Hepatic stellate cell (primary cell): Measurements from ENCODE around the gene NOX5.

Experiments used
- DNase-seq: peaks from one replicate; pipeline ENCODE4 v3.0.0; 2011; ENCODE audit warnings: low spot score

Gene NOX5

DNA sequence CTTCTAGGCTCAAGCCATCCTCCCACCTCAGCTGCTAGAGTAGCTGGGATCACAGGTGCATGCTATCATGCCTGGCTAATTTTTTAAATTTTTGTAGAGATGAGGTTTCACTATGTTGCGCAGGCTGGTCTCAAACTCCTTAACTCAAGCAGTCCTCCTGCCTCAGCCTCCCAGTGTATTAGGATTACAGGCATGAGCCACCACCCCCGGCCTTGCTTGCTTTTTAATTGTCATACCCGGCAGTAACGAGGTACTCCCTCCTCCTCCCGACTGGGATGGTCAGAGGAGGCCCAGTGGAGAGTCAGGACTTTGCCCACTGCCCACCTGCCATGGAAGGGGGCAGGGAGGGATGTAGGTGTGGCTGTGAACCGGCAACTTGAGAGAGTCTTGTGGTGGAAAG, 4.5 kb downstream of the NOX5 start:
- no peak for DNase-seq

DNA sequence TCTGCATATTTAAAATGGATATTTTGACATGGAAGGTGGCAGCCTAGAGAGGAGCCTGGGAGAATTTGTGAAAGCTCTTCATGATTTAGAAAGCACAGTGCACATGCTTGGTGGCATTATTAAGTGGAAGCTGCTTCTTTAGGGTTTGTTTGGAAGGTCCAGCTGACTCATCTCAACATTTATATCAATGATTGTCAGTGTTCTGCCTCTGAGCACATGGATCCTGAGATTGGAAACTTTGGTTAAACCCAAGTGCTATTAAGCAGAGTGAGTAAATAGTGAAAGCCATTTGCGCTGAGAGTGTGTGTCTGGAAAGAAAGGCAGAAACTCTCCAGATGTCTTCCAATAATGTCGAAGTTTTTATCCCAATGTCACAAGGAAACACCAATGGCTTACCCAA, 7.4 kb downstream of the NOX5 start:
- DNase-seq: no peak

DNA sequence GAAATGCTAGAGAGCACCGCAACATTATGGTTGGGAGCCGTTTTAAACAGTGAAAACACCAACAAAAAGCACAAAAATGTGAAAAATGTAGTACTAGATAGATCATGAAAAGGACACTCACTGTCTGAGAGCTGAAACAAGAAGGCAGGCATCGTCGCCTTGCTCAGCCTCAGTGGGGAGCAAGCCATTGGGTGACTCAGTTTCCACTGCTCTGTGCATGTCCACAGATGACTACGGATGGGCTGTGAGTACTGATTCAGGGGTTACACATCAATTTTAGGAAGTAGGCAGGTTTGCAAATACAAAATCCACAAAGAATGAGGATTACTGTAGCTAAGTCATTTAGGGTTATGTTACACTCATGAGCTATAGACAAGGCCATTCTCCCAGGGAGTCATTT, 10.8 kb downstream of the NOX5 start:
- no peak for DNase-seq

DNA sequence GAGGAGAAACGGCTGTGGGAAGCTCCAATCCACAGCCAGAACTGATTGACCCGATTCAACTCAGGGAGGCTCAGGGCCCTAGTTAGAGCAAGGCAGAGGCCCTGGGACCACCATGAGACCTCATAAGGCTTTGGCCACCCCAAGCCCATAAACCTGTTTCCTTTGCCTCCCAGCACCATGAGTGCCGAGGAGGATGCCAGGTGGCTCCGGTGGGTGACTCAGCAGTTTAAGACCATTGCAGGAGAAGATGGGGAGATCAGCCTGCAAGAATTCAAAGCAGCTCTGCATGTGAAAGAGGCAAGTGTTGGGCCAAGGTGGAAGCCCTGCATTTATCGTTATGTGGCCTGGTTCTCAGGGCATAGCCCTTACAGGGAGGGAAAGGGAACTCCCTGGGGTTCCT, 11.9 kb downstream of the NOX5 start:
- DNase-seq: no peak

DNA sequence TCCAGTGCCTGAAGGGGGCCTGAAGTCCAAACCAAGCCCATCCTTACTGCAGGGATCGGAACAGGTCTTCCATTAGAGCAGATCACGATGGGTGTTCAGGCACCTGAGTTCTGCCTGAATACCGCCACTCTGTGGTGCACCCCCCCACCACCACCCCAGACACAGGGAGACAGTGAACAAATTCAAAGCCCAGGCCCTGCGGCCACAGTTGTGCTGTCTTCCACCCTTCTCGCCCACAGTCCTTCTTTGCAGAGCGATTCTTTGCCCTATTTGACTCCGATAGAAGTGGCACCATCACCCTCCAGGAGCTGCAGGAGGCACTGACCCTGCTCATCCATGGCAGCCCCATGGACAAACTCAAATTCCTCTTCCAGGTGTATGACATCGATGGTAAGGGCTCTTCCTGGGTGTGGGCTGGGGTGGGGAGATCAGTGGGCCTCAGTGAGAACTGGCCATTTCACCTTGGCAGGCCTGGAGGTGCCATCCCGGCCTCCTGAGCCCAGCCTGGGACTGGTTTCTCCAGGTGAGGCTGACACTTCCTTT, 13.6 kb downstream of the NOX5 start:
- DNase-seq: no peak

DNA sequence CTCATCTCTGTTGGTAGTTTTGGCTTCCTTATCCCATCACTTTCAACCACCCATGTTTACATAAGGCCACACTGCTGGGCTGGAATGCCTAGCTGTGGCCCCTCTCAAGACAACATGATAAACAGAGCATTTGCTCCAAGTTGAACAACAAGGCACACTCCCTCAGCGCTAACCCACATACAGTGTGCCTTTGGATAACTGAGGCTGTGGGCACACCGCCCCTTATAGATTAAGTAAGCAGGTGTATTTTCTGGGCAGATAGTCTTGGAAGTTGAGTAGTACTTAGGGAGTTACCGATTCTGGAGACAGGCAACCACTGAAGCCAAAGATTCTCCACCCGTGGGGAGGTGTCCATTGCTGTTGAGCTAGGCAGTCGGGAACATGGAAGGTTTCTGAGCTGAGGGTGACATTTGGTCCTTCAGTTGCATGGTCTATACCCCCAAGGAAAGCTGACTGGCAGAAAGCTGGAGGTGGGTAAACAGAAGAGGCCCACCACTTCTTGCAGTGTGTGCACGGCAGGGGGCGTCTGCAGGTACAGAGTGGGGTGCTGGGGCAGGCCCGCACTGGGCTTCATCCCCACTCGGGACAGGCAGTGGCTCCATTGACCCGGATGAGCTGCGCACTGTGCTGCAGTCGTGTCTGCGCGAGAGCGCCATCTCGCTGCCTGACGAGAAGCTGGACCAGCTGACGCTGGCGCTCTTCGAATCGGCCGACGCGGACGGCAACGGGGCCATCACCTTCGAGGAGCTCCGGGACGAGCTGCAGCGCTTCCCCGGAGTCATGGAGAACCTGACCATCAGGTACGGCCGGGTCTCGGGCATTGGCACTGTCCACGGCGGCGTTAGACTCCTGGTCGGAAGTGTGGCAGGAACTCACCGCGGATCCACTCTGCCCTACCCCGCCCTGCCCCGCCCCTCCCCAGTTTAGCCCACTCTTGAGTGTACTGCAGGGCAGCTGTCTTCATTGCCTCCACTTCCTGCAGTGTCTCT, 16.8 kb downstream of the NOX5 start:
- DNase-seq: no peak

DNA sequence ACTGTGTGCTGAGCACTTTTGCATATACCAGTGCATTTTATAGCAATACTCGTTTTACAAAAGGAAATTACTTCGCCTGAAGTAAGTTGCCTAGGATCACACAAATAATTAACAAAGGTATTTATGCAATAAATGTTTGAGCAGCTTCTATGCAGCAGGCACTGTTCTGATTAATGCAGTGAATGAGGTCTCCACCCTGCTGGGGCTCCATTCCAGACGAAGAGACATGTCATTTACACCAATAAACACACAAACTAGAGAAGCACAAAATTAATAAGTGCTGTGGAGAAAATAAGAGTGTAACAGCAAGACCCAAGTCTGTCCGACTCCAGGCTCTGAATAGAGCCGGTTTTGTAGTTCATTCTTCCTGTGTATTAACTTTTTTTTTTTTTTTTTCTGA, 17.5 kb downstream of the NOX5 start:
- DNase-seq: no peak

DNA sequence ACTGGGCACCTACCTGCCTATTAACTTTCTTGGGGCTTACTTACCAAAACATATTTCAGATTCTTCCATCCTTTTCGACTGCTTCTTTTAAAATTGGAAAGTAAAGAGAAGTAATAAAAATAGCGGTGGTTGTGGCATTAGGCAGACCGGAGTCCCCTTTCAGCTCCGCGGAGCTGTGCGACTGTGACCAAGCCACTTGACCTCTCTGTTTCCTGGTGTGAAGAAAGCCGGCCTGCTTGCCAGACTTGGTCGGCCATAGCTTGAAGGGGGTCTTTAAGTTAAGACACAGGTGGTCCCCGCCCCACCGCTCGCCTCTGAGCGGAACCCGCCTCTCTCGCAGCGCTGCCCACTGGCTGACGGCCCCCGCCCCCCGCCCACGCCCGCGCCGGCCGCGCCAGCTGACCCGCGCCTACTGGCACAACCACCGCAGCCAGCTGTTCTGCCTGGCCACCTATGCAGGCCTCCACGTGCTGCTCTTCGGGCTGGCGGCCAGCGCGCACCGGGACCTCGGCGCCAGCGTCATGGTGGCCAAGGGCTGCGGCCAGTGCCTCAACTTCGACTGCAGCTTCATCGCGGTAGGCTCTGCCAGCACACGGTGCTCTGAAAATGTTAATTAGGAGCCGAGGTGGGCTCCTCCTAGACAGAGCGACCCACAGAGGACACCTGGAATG, 18.3 kb downstream of the NOX5 start:
- no peak for DNase-seq

DNA sequence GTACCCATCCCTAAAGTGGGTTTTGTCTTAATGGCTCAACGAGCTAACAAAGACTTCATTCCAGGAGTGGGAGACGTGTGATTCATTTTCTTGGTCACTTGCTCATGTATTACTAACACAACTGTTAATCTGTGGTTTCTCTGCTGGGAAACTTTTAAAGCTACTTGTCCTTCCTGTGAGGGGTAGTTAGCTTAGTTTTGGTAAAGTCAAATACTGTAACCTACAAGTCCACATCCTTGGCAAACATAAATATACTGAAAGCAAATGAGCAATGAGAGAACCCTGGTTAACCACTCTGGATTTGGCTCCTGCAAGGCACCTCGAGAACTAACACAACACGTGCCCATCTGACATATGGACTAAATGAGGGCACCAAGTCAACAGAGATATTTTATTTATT, 19.9 kb downstream of the NOX5 start:
- DNase-seq: peak; percentile 59

DNA sequence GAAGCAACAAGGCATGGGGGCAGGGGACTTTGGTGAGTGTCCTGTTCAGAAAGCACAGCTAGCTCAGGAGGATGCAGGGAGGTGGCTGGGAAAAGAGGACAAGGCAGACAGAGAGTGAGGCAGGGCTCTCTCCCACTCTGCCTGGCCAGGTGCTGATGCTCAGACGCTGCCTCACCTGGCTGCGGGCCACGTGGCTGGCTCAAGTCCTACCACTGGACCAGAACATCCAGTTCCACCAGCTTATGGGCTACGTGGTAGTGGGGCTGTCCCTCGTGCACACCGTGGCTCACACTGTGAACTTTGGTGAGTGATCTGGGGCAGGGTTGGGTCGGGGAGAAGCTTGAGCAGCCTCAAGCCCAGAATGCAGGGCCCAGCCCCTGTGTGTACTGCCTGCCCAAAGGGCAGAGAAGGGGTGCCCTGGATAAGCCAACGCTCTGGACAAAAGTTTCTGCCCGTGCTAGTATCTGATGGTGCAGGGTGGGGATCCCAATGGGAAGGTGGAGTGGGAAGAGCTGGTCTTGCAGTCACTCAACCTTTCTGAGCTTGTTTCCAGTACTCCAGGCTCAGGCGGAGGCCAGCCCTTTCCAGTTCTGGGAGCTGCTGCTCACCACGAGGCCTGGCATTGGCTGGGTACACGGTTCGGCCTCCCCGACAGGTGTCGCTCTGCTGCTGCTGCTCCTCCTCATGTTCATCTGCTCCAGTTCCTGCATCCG, 20.9 kb downstream of the NOX5 start:
- DNase-seq: no peak

DNA sequence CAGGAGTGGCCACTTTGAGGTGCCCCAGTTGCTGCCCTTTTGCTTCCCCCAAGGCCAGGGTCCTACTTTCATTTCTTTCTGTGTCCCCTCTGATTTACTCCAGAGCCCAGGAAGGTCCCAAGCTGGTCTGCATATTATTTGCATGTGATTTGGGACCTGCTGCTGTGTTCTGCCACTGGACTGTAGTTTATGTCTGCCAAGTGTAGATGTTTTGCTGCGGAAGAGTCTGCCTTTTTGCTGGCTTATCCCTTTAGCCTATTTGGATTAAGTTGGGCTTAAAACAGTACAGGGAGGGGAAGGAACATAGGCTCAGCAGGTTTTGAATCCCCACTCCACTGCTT, 21.4 kb downstream of the NOX5 start:
- DNase-seq: no peak

DNA sequence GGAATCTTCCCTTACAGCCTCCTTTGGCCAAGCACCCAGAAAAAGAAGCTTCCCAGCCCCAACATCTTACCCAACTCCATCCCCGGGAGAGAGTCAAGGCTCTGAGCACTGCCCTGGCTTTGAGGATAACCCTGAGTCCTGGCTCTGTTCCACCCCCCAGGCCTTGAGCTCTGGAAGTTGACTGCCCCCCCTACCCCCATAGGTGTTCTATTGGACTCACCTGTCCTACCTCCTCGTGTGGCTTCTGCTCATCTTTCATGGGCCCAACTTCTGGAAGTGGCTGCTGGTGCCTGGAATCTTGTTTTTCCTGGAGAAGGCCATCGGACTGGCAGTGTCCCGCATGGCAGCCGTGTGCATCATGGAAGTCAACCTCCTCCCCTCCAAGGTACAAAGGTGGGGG, 22.3 kb downstream of the NOX5 start:
- DNase-seq: no peak

DNA sequence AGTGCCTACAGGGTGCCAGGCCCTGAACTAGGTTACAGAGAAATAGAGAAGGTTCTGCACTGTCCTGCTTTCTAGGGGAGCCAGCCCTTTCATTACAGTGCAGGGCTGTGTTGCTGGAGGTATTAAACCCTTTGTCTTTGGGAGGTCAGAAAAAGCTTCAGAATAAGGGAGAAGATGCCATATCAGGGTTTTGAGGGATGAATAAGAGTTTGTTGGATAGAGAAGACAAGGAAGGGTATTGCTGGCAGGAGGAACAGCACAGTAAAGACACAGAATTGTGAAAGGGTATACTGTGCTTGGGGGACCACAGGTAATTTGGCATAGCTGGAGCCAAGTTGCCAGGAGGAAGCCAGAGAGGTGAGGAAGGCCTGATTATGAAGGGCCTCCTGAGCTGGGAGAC, 23.0 kb downstream of the NOX5 start:
- no peak for DNase-seq

DNA sequence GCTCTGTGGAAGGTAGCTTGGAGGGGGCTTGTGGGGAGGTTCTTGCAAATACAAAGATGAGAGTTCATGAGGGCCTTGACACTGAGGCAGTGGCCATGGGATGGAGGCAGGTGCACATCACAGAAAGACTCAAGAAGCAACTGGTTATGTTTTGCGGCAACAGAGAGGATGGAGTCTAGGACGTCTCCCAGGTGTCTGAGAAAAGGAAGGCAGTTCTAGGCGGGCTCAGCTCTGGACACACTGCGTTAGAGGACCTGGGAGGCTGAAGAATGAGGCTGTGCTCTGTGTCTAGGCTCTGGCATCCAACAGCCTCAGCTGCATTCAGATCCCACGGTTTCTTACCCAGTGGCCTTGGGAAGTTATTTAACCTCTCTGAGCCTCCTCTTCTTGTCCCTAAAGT, 23.5 kb downstream of the NOX5 start:
- no peak for DNase-seq

DNA sequence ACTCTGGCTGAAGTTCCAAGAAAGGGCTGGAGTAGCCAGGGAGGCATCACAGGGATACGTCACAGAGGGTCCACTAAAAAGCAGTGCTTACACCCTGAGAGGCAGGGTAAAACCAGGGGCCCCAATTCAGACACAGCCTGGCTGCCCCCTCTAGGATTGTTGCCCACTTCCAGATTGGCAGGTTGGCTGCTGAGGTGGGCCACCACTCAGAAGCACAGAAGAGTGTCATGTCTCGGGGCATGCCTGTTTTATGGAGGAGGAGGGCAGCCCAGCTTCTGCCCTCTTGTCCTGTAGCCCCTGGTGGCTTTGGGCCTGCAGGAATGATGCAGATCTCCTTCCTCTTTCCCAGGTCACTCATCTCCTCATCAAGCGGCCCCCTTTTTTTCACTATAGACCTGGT, 24.0 kb downstream of the NOX5 start:
- DNase-seq: no peak

DNA sequence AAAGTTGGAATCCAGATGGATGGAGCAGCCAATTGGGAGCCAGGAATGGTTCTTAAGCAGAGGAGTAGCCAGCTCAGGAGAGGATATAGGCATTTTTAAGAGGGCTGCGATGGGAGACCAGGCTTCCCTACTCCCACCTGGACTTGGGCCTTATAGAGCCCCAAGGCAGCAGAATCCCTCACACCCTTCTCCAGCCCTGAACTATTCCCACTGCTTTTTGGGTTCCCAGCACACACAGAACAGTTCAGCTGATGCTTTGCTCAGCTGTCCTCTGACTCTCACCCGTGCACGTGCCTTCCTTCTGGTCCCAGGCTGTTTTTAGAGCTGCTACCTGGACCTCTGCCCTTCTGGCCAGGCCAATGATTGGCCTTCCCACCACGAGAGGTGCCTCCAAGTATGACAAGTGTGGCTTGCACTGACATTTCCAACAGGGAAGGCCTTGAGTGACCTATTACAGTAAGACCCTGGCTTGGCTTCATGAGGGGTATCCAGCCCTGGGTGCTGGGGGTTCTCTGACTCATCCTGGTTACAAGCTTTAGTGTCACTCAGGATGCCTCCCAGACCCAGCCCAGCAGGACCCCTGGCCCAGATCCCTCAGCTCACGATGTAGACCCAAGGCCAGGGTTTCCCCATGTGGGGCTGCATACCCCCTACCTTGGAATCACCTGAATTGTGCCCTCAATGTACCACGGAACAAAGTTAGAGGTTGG, 25.2 kb downstream of the NOX5 start:
- DNase-seq: no peak

DNA sequence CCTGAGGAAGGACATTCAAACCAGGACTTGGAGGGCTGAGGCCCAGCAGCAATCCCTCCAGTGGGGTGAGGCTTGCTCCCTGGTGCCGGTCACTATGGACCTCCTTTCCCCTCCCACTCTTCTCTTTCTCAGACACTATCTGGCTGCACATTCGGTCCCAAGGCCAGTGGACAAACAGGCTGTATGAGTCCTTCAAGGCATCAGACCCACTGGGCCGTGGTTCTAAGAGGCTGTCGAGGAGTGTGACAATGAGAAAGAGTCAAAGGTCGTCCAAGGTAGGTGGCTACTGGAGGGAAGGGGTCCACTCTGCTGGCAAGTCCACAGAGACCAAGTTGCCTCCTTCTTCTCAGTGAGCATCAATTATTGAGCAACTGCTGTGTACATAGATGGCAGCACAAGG, 28.0 kb downstream of the NOX5 start:
- DNase-seq: no peak

DNA sequence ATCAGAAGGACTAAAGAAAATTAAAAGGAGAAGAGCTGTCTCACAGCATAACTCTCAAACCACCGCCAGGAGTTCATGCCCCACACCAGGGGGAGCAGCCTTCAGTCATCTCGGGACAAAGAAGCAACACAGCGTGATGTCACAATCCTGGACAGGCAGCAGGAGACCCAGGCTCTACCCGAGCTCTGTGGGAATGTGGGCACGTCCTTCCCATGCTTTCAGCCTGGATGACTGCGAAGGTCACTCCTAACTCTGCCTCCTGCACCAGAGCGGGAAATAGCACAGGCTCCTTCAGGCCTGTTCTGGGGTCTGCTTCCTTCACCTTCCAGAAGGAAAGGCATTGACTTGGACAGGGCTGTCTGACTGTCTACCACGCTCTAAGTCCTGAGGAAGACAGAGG, 31.3 kb downstream of the NOX5 start:
- no peak for DNase-seq

DNA sequence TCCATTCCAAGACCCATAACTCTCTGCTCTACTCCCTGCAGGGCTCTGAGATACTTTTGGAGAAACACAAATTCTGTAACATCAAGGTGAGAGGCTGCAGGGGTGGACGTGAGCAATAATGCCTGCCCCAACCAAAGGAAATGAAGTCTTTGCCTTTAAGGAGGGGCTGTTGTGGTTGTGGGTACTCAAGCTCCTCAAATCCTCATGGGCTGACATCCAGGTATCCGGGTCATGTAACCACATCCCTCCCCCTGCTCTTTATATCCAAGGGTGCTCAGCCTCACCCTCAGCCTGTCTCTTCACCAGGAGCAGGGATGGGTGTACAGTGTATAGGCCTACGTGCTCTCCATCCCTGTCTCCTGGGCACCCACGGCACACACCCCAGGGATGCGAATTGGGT, 32.3 kb downstream of the NOX5 start:
- no peak for DNase-seq

DNA sequence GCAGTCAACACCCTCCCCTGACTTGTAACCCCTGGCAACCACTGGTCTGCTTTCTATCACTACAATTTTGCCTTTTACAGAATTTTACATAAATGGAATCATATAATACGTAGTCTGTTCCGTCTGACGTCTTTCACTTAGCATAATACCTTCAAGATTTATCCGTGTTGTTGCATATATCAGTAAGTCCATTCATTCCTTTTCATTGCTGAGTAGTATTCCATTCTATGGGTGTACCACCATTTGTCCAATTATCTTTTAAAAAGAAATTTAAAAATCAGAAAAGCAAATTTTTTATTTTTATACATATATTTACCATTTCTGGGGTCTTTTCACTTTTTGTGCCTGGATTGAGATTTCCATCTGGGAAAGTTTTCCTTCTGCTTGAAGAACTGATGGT, 35.5 kb downstream of the NOX5 start:
- no peak for DNase-seq

DNA sequence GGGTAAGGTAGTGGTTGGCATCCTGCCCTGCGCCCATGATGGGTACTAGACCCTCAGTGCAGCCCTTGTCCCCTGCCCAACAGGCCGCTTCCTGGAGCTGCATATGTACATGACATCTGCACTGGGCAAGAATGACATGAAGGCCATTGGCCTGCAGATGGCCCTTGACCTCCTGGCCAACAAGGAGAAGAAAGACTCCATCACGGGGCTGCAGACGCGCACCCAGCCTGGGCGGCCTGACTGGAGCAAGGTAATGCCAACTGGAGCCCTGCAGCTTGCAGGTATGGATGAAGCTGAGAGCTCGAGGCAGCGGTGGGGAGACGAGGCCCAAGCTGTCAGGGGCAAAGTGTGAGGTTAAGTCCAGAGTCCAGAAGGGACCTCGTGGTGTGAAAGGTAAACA, 40.8 kb downstream of the NOX5 start:
- no peak for DNase-seq

DNA sequence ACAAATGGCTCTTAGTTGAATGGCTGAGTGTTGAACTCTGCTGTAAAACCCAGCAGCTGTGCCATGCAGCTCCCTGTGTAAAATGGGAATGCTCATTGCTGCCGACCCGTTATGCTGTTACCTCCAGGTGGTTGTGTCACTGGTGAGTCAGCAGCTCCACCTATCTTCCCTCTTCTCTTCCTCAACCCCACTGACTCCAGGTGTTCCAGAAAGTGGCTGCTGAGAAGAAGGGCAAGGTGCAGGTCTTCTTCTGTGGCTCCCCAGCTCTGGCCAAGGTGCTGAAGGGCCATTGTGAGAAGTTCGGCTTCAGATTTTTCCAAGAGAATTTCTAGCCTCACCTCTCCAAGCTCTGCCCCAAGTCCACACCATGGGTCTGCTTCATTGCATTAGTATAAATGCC, 41.9 kb downstream of the NOX5 start:
- no peak for DNase-seq
